ENCODE data around the gene ADAMTSL4. TPM values are rescaled to one million over a fixed set of nuclear protein-coding genes. Genes with fewer than 3 reads are reported as not detected.

ADAMTSL4 gene
- total RNA-seq, 1 experiment from 2014 or later: 0.87 TPM

- H3K4me1 ChIP-seq (ENCODE audit: insufficient read depth, low read length): peaks cover 48% of the 10 kb centered on the region
- TF ChIP-seq CTCF (conservative IDR thresholded peaks at IDR 0.05; ENCODE audit: low read depth, low read length) (peak; percentile 22; the same call in 1 of the 2 replicates), EZH2 (IDR thresholded peaks at IDR 0.05; ENCODE audit: low read length, unreplicated experiment) (no peak)
- H3K9me2 ChIP-seq (replicated peaks; ENCODE audit: low read length): no peaks in the 10 kb centered on the region
- no peak overlapping the region for H3K4me3 ChIP-seq (ENCODE audit: low read length)
- H3K27me3 ChIP-seq (ENCODE audit: low read length): no peaks in the 10 kb centered on the region
- ATAC-seq (peak; percentile 60), DNase-seq (peak; percentile 93)
- H3K9ac ChIP-seq (ENCODE audit: low read length): peak overlapping the region; percentile 32
- peak overlapping the region; percentile 37 for H3K4me2 ChIP-seq (ENCODE audit: low read length)
- peaks cover 10% of the 10 kb centered on the region for H3K36me3 ChIP-seq (ENCODE audit: low read depth, low read length)
- H3K79me2 ChIP-seq (ENCODE audit: low read length): peaks cover 52% of the 10 kb centered on the region
- peak overlapping the region; percentile 78 for H3K27ac ChIP-seq (ENCODE audit: low read length)
- intact Hi-C loops (cut with micrococcal nuclease): loop anchor here (10.0 kb wide), 1 partner anchor 427 kb away; no protein-coding TSS in a partner anchor
- no TSS peak for BruUV-seq (replicated peaks)
- ChIA-PET POLR2A (ENCODE audit: unreplicated experiment) (interaction anchor here (0.5 to 0.7 kb wide), 4 partner anchors 11 to 332 kb away, joined by 3 to 9 read pairs (median 4); partner anchors contain the start of gene MCL1), CTCF (interaction anchor here (0.6 kb wide), 2 partner anchors 36 to 355 kb away, joined by 3 to 4 read pairs; no protein-coding TSS in a partner anchor)
- peaks cover 11% of the 10 kb centered on the region for H3F3A ChIP-seq (ENCODE audit: low read length, unreplicated experiment)
- H3K9me3 ChIP-seq (ENCODE audit: low read length): no peaks in the 10 kb centered on the region
- H2AFZ ChIP-seq (ENCODE audit: low read length): no peak overlapping the region
- peaks cover 10% of the 10 kb centered on the region for H4K20me1 ChIP-seq (ENCODE audit: low read length)
Measured at GRCh38 chr1:150567717-150568593, 18.7 kb downstream of the ADAMTSL4 start.

- peaks cover 46% of the 10 kb centered on the region for H3K4me1 ChIP-seq (ENCODE audit: insufficient read depth, low read length)
- ChIA-PET POLR2A (ENCODE audit: unreplicated experiment) (interaction anchor here (0.5 to 0.7 kb wide), 4 partner anchors 11 to 331 kb away, joined by 3 to 9 read pairs (median 4); partner anchors contain the start of gene MCL1), CTCF (interaction anchor here (0.6 kb wide), 2 partner anchors 36 to 354 kb away, joined by 3 to 4 read pairs; no protein-coding TSS in a partner anchor)
- TF ChIP-seq EZH2 (IDR thresholded peaks at IDR 0.05; ENCODE audit: low read length, unreplicated experiment) (no peak), CTCF (conservative IDR thresholded peaks at IDR 0.05; ENCODE audit: low read depth, low read length) (no peak), EZH2phosphoT487 (IDR thresholded peaks at IDR 0.05; ENCODE audit: borderline replicate concordance, low read length) (no peak)
- H3K27me3 ChIP-seq (ENCODE audit: low read length): no peaks in the 10 kb centered on the region
- no peak for DNase-seq
- no peaks in the 10 kb centered on the region for H3K9me2 ChIP-seq (replicated peaks; ENCODE audit: low read length)
- no TSS peak for BruUV-seq (replicated peaks)
- peak overlapping the region; percentile 32 for H3K9ac ChIP-seq (ENCODE audit: low read length)
- intact Hi-C loops (cut with micrococcal nuclease): loop anchor here (10.0 kb wide), 1 partner anchor 426 kb away; no protein-coding TSS in a partner anchor
- no peaks in the 10 kb centered on the region for H3K9me3 ChIP-seq (ENCODE audit: low read length)
- H3K27ac ChIP-seq (ENCODE audit: low read length): peak overlapping the region; percentile 78
- H3K4me3 ChIP-seq (ENCODE audit: low read length): no peak overlapping the region
- peak overlapping the region; percentile 37 for H3K4me2 ChIP-seq (ENCODE audit: low read length)
- peak; percentile 22 for ATAC-seq
- peaks cover 16% of the 10 kb centered on the region for H3K36me3 ChIP-seq (ENCODE audit: low read depth, low read length)
- H3K79me2 ChIP-seq (ENCODE audit: low read length): peaks cover 58% of the 10 kb centered on the region
- peaks cover 16% of the 10 kb centered on the region for H4K20me1 ChIP-seq (ENCODE audit: low read length)
- H2AFZ ChIP-seq (ENCODE audit: low read length): no peak overlapping the region
- peaks cover 16% of the 10 kb centered on the region for H3F3A ChIP-seq (ENCODE audit: low read length, unreplicated experiment)
Measured at GRCh38 chr1:150568594-150568966, 19.4 kb downstream of the ADAMTSL4 start.

Measured in PC-3 (cell line).